CD4-positive, alpha-beta T cell treated with Interleukin-17A for 1 hour (primary cell): ENCODE results near the gene LRRN1.

Experiments used
- DNase-seq: peaks from one replicate; pipeline ENCODE4 v3.0.0-alpha.2; 2020

The LRRN1 gene

DNA sequence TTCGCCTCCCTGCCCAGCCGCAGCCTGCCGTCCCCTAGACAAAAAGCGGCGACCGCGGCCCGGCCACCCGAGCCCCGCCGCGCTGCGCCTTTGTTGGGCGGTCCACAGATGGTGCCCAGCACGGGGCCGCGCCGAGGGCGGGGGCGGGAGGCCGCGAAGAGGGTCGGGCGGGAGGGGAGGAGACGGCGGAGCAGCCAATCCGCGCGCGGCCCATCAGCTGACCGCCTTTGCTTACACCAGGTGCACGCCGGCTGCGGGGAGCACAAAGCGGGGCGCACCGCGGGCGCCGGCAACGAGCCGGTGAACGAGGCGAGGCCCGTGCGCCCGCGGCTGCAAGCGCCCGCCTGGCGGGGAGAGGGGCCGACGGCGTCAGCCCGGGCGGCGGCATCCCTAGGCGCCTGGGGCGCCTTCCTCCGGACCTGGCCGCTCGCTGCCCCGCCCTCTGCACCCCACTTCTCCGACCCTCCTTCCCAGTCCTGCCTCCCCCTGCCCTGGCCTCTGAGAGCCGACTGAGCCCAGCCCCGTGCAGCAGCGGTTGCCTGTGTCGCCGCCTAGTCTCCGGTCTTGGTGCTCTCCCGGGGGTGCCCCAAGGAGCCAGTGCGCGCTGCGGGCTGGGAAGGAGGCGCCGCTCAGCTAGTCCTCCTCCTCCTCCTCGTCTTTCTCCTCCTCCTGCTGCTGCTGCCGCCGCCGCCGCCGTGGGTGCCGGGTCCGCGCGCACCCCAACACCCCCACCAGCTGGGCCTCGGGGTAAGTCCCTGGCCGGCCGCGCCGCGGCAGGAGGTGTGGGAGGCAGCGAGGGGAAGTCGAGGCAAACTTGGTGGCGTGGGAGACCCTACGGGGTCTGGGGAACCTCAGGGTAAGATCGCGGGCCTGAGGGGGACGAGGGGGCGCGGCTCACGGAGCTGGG is at the start of gene LRRN1:
Gene LRRN1, plus strand, starts transcription at position 259 of the 907 bp plus-strand sequence. CDS start 45,211 bp downstream, outside the sequence.
- DNase-seq, result peak; percentile 34

DNA sequence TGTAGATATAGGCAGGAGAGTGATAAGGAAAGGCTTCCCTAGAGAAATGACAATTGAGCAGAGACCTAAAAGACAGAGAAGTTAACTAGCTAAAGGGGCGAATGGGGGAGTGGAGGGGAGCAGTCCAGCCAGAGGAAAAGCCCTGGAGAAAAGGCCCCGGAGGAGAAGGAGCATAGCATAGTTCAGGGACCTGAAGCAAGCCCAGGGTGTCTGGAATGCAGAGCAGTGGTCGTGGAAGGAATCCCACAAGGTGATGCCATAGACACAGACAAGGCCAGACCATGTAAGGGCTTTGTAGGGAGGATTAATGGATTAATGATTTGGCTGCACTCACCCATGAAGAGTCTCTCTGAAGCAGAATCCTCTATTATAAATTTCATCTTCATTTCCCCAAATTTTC is 45.8 kb upstream of the LRRN1 start:
- no peak for DNase-seq

DNA sequence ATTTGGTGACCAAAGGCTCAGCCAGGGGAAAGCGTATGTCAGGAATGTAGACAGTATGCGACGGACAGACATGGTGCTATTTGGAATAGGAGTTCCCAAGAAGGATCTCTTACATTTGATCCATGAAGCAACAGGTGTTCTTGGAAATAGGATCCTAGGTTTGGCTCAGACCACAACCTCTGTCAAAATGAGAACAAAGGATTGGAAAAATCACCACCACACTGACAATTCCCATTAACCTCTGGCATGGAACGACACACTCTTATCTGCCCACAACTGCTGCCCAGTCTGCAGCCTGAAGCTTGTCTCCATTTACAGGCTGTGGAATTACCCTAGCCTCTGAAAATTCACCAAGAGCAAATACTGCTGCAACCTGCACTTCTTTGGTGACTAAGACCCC is 33.6 kb upstream of the LRRN1 start:
- no peak for DNase-seq

DNA sequence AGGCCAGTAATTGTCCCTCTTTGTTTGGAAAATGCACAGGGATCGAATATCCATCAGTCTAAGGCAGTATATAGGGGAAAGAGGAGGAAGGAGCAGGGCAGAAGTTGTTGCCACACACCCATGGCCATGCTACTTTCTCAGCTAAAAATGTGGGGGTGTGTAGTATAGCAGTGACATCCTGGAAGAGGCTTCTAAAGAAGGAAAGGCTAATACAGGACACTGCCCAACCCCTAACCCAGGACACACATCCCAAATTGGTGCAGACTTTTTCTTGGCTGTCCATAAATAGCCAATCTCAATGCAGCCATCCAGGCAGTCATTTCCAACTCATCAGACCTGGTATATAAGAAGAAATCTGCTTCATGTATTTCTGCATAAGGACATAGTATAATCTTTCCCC is 33.1 kb upstream of the LRRN1 start:
- DNase-seq, result no peak

DNA sequence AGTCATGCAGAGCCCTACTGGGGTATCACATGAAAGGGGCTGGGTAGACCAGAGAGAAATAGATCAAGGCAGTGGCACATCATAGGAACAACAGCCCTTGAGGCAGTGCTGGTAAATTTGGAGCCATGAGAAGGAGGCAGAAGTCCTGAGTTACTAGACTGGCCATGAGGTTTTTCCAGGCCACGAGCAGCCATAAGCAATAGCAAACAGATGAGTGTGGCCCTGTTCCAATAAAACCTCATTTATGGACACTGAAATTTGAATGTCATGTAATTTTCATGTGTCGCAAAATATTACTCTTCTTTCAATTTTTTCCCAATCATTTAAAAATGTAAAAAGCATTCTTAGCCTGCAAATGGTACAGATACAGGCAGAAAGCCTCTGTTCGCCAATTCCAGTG is 28.1 kb upstream of the LRRN1 start:
- no peak for DNase-seq

DNA sequence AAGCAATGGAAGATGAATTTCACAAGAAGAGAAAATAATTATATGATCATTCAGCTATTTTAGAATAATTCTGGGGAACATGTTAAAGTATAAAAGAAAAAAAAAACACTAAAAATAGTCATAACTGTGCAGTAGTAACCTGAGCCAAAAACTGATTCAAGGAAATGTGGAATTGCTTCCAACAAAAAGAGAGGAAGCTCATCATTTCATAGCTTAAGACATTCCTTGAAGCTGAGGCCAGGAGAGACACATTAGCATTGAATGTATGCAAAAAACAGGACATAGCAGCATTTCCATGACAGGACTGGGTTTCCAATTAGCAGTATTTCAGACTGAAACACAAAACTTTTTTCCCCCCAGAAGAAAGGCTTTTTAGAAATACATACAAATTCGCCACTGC is 27.7 kb upstream of the LRRN1 start:
- DNase-seq, result no peak

DNA sequence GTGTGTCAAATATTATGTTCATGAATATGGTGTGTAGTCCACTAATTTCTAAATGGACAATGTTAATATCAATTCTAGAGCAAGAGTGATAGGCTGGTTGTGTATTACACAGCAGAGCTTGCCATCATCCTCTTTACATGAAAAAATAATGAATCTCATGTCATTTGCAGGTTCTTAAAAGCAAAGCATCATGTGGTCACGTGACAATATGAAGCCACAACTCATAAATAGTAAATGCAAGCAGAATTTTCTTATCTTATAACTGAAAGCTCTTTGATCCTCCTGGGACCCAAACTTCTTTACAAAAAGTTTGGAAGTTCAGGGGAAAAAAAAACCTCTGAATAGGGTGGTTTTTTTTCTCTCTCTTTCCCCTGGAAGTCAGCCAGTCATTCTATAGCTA is 26.9 kb upstream of the LRRN1 start:
- no peak for DNase-seq

DNA sequence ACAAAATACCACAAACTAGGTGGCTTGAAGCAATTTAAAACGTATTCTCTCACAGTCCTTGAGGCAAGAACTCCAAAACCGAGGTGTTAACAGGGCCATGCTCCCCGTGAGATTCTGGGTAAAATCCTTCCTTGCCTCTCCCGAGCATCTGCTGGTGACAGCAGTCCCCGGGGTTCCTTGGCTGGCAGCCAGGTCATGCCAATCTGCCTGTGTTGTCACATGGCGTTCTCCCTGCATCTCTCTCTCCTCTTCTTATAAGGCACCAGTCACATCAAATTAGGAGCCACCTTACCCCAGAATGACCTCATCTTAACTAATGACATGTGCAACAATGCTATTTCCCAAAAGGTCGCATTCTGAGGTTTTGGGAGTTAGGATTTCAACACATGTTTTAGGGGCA is 26.3 kb upstream of the LRRN1 start:
- DNase-seq, result no peak

DNA sequence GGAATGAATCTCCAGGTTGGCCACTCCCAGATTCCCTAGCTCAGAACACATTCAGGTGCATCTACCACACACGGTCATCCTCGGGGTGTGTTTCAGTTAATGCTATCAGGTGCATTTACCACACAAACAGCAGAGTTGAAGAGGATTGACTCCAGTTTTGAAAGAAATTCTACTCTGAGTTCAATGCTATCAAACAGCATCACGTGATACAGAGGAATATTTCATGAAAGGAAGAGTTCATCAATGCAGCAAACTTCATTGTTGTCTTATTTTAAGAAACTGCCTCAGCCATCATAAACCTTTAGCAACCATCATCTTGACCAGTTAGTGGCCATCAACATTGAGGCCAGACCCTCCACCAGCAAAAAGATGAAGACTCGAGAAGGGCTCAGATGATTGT is 22.6 kb upstream of the LRRN1 start:
- no peak for DNase-seq

DNA sequence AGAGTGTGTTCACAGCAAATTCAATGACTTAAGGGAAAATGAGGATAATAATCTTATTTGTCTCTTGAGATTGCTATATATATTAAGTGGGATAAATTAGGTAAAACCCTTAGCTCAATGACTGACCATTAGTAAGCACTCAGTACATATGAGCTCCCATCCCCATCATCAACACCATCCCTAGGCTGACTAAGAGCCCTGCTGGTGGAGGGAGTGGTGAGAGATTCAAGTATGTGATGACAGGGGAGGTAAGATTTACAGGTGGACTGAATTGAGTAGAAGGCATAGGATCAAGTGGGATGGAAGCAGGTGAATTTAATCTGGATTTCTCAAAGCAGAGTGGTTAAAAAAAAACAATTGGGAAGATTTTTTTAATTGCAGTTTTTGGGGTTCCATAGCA is 21.0 kb upstream of the LRRN1 start:
- no peak for DNase-seq

DNA sequence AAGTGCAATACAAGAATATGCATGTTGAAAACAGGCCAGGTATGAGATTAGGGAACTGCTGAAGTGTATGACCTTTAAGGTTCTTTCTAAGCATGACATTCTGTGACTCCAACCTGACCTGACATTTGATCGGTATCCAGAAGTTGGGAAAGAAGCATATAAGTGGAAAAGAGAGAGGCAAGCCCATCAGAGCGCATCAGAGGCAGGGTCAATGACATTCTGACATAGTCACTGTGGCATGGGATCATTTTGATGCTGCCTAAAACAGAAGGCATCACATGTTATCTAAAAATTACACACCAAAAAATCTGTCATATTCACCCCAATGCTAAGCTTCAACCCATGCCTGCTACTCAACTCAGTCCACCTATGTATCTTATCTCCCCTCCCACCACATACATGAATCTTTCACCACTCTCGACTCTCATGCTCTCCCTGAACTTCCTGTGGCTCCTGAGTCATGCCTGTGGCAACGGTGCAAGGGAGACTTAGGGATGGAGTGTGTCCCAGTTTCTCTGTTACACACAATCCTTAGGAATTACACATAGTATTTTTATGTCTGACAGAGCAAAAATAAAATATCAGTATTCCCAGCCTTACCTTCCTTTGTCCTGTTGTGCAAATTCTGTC is 20.5 kb upstream of the LRRN1 start:
- DNase-seq, result no peak

DNA sequence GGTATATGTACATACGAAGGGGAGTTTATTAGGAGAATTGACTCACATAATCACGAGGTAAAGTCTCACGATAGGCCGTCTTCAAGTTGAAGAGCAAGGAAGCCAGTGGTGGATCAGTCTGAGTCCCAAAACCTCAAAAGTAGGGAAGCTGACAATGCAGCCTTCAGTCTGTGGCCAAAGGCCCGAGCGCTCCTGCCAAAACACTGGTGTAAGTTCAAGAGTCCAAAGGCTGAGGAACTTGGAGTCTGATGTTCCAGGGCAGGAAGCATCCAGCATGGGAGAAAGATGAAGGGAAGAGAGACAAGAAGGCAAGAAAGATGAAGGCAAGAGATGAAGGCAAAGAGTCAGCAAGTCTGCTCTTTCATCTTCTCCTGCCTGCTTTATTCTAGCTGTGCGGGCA is 16.8 kb upstream of the LRRN1 start:
- no peak for DNase-seq

DNA sequence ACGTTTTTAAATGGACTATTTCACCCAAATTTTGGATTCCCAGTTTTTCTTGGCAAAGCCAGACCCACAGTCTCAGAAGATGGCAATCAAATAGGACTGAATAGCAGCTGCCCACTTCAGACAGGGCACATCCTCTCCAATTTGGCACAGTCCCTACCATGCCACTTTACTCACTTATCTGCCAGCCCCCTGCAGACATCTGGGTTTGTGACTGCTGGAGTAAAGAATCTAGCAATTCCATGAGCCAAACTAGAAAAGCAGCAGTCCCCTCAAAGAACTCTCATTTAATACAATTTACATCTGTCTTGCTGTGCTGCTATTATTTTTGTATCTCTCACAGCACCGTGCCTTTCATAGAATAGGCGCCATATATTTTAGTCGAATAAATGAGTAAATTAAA is 16.0 kb upstream of the LRRN1 start:
- no peak for DNase-seq

DNA sequence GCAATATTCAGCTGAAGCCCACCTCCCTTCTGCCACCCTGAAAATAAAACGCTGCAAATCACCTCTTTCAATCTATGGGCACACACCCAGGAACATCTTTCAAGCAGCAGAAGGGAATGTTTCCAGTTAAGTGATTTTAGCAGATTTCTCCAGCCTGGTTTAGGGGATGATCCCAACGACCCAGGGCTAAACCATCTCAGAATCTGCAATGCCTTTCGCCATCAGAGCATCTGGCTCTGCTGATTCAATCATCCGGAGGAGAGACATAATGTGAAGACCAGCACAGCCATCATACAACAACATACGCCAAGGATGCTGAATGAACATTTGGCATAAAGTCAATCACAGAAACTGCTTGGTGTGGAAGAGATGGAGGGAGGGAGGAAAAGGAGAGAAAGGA is 15.5 kb upstream of the LRRN1 start:
- no peak for DNase-seq

DNA sequence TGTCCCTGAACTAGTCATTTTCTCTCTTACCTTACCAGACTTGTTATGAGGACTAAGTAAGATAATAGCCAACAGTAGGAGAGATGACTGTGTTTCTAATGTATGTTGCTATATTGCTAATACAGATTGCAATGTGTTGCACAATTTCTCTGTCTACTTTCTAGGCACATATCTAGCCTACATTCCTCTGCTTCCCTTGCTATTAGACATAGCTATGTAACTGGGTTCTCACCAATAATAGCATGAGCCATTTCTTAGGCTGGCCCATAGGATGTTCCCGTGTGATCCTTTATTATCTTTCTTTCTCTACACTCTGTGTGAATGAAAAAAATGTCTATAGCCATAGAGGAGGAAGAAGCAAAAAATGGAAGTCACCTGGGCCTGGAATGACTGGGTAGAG is 6.8 kb upstream of the LRRN1 start:
- no peak for DNase-seq

DNA sequence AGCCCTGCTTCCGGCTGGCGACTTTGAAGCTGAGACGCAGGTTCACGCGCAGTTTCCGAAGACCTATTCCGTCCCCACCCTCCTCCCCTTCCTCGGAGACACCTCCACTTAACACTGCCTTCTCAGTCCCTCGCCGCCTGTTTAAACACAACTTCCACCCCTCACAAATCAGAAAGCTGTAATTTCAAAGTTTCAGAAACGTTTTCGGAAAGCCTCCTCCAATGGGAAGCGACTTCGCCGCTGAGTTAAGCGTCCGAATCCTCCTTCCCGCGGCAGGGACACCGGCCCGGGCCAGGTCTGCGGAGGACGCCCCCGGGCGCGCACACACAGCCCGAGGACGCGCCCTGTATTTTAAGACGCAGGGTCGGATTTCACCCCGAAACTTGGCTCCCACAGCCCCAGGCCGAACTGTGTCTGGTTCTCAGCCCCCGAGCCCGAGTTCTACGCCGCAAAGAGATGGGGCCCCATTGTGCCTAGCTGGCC is 559 bp upstream of the LRRN1 start:
- peak; percentile 29 for DNase-seq

DNA sequence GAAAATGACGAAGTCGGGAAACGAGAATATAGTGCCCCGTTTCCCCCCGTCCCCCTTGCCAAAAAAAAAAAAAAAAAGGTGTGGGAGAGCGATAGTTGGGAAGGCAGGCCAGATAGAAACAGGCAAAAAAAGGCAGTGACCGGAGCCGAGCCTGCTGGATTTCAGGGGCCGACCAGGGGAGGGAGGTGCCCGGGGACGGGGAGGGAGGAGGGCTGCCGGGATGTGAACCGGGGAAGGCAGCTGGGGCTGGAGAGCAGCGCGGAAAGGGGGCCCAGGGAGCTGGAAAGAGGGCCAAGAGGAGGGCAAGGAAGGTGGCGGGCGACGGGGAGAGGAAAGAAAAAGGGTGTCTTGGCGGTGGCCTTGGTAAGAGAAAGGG is 837 bp downstream of the LRRN1 start:
- no peak for DNase-seq

DNA sequence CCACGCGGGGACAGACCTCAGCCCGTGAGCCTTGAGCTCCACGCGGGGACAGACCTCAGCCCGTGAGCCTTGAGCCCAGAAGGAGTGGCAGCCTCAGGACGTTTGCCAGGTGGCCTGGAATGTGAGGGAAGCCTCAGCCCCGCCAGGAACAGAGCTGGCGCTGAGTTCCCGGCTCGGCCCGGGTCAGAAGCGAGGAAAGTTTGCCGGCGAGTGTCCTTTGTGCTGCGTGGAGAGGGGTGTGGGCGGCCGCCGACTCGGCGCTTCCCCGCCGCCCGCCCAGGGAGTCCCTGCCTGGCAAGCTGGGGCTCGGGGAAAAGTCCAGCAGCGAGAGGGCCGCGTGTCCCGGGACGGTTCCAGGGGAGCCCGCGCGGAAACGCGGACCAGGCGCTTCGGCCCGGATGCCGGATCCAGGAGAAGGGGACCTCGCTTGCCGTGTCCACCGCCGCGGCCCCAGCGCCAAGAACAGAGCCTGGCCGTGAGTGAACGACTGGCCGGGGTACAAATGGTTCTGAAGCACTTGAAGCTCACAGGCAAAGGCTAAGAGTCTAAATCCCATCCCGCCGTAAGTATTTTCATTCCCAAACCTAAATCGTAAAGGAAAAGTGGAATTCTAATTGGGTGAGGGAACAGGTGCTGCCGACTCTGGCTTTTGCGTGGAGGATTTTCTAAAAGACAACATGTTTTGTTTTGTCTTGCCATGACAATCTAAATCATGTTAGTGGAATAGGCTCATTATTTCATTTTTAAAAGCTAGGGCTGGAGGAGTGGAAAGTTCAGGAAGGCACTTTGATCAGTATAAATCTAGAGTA is 1.7 kb downstream of the LRRN1 start:
- DNase-seq, result no peak

DNA sequence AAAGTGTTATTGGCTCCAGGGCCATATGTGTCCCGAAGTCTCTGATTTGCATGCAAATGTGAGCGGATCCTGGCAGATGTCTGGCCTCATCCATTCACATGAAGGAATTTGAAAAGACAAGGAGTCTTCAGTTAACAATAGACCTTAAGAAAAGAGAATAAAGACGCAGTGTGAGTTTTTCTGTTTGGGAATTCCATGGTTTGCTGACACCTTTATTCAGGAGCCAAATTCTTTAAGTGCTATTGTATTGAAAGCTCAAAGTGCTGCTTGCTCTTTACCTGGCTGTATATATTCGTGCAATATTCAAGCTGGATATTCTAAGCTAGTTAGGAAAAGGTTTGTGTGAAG is 2.2 kb downstream of the LRRN1 start:
- no peak for DNase-seq

DNA sequence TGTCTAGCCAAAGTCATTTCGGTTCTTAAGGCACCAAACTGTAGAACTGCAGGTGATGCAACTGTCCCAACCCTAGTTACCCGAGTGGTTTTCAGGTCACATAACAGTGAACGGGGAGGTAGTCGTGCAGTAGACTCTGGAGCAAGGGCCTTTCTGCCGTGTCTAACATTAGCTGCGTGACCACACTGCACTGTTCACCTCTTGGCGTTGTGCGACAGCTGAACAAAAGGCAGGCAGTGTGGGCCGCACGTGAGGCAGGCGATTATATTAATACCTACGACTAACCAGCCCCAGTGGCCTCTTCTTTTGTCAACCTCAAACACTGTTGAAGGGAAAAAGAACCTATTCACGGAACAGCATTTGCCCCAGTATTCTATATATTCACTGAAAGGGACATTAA is 2.8 kb downstream of the LRRN1 start:
- DNase-seq, result no peak

DNA sequence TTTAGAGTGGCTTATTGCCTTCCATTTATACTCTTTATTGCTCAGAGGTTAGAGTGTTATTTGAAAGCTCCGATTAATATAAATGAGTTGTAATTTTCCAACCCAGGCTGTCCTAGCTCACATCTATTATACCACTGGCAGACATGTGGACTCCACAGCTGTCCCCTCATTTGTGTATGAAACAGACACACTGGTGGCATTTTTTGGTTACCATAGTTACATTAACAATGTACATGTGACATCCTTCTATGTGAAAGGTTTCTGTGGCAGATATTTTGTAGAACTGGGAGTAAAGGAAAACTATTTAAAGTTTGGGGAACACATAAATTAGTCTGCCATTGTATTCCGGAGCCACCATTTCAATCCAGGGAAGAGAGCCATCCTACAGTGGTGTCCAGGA is 5.3 kb downstream of the LRRN1 start:
- no peak for DNase-seq

DNA sequence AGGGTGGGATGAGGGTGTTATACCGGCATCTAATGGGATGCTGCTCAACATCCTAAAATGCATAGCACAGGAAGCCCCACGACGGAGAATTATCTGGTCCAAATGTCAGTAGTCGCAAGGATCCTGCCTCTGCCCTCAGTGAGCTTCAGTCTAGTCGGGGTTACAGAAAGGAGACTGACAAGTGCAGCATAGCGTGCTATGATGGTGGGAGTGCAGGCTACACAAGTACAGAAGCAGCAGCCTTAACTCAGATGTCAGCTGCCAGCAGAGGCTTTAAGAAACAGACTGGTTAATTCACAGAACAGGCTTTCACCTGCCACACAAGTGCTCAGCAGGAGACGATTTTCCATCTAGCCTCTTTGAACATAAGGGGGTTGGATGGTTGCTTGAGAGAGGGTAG is 6.9 kb downstream of the LRRN1 start:
- no peak for DNase-seq

DNA sequence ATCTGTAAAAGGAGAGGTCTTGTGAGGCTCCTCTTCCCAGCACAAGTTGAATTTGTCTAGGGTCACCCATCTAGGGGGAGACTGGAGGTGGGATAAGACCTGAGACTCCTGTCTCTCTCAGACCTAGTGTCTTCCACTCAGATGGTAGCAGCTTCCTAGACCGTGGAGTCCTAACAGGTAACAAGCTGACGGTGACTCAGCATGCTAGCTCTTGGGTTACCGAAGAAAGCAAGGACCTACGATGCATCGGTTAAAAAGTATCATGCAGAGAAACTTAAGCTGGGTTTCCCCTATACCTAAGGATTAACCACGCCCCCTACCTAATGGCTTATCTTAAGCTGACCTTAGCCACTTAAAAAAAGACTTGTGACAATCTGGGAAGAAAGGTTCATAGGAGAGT is 7.6 kb downstream of the LRRN1 start:
- no peak for DNase-seq

DNA sequence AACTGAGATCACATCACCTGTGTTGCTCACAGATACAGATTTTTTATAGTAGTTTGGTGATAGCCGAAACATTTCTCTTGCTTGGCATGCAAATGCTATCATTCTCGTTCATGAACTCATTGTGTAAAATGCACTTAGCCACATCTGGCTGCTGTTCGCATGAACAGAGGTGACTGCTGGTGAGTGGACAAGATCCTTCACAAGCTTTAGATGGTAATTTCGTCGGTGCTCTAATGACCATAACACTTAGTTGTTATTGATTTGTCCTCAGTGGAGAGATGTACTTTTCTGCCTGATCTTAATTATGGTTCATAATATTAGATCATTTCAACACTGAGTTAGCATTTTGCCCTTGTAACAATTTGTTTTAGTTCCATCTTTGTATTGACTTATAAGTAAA is 13.8 kb downstream of the LRRN1 start:
- no peak for DNase-seq
